ENCODE results near the gene NACA2.
"Not testable (repeated sequence)": the region's sequence is repeated elsewhere in the genome, so short reads cannot be mapped to it uniquely, and the experiment has no call there.

The NACA2 gene

DNA sequence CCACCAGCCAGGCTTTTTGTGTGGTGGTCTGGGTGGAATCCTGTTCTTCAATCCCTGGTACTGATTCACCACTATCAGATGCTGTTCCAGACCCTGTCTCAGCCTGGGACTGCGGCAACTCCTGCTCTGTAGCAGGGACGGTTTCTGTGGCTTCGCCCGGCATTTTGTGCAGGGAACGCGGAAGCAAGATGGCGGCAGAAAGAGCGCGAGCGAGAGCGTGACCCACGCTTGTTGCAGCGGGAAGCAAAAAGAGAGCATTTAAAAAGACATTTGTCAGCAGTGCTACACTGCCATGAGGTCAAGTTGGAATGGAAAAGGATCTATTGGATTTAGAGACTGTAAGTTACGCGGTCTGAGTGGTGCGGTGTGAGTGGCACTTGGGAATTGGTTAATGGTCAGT is at the start of gene NACA2:
Gene NACA2, minus strand, starts transcription at position 202 of the 400 bp plus-strand sequence. Its CDS starts 39 bp downstream, at position 163.
- no peak for DNase-seq

DNA sequence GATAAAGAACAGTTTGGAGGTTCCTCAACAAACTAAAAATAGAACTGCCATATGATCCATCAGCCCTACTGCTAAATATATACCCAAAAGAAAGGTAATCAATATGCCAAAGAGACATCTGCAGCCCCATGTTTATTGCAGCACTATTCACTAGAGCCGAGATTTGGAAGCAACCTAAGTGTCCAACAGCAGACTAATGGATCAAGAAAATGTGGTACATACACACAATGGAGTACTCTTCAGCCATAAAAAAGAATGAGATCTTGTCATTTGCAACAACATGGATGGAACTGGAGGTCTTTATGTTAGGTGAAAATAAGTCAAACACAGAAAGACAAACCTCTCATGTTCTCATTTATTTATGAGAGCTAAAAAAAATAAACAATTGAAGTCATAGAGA is 48.8 kb upstream of the NACA2 start:
- DNase-seq: no peak

DNA sequence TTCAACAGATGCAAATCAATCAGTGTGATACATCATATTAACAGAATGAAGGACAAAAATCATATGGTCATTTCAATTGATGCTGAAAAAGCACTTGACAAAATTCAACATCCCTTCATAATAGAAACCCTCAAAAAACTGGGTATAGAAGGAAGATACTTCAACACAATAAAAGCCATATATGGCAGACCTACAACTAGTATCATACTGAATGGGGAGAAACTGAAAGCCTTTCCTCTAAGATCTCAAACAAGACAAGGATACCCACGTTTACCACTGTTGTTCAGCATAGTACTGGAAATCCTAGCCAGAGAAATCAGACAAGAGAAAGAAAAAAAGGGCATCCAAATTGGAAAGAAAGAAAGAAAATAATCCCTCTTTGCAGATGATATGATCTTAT is 47.1 kb upstream of the NACA2 start:
- DNase-seq: no peak

DNA sequence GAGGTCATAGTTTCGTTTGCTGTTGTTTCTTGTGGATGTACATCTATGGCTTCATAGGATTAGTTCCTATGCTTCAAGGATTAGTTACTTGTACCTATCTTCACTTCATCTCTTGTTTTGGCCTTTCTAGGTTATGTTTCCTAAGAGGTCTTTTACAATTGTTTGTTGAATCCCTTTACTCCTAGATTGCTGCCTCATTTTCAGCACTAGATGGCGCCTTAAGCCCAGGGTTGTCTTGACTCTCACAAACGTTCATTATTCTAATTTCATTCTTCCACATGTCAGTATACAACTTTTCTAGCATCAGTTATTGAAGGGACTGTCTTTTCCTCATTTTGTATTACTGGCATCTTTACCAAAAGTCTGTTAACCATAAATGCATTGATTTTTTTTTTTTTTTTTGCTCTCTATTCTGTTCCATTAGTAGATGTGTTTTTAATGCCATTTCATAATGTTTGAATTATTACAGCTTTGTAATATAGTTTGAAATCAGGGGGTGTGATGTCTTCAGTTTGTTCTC is 45.0 kb upstream of the NACA2 start:
- peak; percentile 70 for DNase-seq

DNA sequence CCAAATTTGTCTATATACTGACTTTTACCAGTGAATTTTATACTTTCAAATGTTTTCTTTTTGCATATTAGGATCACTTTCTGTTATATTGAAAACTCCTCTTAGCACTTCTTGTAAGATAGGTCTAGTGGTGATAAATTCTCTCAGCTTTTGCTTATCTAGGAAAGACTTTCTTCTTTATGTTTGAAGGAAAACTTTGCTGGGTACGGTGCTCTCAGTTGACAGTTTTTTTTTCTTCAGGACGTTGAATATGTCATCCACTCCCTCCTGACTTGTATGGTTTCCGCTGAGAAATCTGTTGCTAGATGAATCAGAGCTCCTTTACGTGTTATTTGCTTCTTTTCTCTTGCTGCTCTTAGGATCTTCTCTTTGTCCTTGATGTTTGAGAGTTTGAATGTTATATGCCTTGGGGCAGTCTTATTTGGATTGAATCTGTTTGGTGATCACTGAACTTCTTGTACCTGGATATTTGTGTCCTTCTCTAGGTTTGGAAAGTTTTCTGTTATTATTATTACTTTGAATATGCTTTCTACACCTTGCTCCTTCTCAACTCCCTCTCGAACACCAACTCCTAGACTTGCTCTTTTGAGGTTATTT is 44.0 kb upstream of the NACA2 start:
- no peak for DNase-seq

DNA sequence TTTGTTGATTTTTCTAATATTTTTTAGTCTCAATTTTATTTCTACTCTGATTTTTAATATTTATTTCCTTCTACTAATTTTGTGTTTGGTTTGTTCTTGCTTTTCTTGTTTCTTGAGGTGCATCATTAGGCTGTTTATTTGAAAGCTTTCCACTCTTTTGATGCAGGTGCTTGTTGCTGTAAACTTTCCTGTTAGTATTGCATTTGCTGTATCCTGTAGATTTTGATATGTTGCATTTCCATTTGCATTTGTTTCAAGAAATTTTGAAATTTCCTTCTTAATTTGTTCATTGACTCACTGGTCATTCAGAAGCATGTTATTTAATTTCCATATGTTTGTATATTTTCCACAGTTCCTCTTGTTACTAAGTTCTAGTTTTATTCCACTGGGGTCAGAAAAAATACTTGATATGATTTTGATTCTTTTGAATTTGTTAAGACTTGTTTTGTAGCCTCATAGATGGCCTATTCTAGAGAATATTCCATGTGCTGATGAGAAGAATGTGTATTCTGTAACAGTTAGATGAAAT is 43.1 kb upstream of the NACA2 start:
- DNase-seq: no peak

DNA sequence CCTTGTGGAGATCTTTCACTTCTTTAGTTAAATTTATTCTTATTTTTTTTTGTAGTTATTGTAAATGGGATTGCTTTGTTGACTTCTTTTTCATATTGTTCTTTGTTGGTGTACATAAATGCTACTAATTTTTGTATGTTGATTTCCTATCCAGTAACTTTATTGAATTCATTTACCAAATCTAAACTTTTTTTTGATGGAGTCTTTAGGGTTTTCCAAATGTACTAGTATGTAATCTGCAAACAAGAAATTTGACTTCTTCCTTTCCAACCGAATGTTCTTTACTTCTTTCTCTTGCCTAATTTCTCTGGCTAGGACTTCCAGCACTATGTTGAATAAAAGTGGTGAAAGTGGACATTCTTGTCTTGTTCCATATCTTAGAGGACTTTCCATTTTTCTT is 41.8 kb upstream of the NACA2 start:
- DNase-seq: no peak

DNA sequence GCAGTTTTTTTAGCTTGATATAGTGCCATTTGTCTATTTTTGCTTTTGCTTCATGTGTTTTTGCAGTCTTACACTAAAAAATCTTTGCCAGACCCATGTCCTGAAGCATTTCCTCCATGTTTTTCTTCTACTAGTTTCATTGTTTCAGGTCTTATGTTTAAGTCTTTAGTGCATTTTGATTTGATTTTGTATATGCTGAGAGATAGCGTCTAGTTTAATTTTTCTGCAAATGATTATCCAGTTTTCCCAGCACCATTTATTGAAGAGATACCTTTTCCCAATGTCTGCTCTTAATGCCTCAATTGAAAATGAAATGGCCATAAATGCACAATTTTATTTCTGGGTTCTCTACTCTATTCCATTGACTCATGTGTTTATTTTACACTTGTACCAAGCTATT is 40.8 kb upstream of the NACA2 start:
- DNase-seq: no peak

DNA sequence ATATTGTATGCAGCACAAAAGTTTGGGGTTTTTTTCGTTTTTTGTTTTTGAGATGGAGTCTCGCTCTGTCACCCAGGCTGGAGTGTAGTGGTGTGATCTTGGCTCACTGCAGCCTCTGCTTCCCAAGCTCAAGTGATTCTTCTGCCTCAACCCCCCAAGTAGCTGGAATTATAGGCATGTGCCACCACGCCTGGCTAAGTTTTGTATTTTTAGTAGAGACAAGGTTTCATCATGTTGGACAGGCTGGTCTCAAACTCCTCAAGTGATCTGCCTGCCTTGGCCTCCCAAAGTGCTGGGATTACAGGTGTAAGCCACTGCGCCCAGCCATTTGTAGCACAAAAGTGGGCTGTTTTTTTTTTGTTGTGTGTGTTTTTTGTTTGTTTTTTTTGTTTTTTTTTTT is 37.1 kb upstream of the NACA2 start:
- not testable (repeated sequence) for DNase-seq

DNA sequence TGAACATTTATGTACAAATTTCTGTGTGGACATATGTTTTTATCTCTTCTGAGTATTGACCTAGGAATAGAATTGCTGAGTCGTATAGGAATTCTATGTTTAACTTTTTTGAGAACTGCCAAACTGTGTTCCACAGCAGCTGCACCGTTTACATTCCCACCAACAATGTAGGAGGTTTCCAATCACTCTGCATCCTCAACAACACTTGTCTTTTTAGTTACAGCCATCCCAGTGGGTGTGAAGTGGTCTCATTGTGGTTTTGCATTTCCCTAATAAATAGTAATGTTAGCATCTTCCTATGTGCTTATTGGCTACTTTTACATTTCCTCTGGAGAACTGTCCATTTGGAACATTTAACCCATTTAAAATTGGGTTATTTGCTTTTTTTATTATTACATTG is 36.6 kb upstream of the NACA2 start:
- DNase-seq: no peak

DNA sequence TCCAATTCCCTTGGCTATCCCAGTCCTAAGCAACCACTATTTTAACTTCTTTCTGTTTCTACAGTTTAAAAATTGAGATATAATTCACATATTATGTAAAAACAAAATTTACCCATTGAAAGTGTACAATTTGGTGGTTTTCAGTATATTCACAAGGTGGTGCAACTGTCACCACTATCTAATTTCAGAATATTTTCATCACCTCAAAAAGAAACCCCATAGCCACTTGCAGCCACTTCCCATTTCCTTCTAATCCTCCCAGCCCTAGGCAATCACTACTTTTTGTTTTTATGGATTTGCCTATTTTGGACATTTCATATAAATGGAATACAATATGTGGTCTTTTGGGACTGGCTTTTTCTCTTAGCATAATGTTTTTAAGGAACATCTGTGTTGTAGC is 36.1 kb upstream of the NACA2 start:
- DNase-seq: no peak

DNA sequence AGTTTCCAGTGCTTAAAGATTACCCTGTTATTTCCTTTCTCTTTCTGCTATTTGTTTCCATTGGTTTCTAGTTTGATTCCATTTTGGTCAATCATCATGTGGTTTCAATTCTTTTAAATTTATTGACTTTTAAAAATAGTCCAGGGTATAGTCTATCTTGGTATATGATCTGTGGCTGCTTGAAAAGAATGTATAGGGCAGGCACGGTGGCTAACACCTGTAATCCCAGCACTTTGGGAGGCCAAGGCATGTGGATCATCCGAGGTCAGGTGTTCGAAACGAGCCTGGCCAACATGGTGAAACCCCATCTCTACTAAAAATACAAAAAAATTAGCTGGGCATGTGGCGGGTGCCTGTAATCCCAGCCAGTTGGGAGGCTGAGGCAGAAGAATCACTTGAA is 34.5 kb upstream of the NACA2 start:
- no peak for DNase-seq

DNA sequence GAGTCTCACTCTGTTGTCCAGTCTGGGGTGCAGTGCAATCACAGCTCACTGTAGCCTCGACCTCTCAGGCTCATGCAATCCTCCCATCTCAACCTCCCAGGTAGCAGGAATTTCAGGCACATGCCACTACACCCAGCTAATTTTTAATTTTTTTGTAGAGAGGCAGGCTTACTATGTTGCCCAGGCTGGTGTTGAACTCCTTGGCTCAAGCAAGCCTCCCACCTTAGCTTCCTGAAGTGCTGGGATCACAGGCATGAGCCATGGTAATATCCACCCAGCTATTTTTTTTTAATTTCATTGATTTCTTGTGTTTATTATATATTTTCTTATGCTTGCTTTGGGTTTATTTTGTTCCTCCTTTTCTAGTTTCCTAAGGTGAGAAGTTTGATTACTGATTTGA is 33.9 kb upstream of the NACA2 start:
- no peak for DNase-seq

DNA sequence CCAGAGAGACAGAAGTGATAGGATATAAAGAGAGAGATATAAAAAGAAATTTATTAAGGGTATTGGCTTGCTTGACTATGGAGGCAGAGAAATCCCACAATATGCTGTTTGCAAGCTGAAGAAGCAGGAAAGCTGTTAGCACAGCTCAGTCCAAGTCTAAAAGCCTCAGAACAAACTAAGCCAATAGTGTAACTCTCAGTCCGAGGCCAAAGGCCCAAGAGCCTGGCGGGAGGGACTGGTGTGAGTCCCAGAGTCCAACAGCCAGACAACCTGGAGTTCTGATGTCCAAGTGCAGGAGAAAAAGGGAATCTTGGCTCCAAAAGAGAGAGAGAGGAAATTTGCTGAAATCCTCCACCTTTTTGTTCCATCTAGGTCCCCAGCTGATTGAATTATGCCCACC is 30.3 kb upstream of the NACA2 start:
- no peak for DNase-seq

DNA sequence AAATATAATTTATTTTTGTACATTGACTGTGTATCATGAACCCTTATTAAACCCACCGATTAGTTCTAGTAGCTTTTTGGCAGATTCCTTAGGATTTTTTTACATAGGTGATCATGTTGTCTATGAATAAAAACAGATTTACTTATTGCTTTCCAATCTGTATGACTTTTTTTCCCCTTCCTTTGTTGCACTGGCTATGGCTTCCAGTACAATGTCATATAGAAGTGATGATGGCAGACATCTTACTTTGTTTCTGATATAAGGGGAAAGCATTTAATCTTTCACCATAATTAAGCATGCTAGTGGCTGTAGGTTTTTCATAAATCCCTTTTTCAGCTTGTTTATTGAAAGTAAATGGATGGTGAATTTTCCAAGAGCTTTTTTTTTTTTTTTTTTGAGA is 28.9 kb upstream of the NACA2 start:
- no peak for DNase-seq

DNA sequence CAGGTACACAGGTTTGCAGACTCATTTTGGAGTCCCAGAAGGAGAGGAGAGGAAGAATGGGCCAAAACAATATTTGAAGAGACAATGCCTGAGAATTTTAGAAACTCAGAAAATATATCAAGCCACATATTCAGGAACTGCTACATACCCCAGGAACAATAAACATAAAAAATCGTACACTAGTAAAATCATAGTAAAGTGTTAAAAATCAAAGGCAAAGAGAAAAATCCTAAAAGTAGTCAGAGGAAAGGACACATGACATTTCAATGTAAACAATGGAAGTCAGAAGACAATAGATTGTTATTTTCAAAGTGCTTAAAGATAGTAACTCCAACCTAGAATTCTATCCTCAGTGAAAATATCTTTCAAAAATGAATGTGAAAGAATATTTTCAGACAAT is 28.5 kb upstream of the NACA2 start:
- peak; percentile 12 for DNase-seq

DNA sequence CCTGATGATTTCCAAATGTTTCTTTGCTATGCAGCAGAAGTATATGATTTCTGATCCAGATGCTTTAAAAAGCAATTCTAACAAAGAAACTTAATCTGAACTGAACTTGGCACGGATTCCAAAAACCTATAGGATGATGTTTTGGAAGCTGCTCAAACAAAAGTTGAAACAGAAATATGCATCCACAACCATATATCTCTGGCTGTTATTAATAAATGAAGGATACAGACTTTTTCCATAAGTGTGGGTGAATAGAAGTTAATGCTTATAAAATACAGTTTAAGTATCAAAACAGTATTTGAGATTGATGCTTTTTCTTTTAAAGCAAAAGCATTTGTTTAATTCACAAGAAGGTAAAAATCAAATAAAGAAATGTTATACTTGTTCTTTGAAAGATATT is 27.9 kb upstream of the NACA2 start:
- no peak for DNase-seq

DNA sequence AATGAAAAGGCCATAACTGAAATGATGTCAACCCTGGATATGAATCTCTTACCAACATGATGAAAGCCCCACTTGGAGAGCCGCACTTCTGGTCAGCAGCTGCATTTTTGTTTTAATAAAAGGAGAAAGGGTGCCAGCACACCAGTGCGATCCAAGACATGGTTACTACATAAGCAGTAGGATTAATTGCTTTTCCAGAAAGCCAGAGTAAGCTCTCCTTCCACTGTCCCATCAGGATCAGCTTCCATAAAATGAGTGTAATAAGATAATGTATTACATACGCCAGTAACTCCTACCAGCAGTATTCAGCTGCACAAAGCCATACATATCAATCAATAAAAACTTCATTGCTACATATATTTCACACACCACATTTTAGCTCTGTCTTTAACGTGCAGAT is 26.3 kb upstream of the NACA2 start:
- DNase-seq: no peak

DNA sequence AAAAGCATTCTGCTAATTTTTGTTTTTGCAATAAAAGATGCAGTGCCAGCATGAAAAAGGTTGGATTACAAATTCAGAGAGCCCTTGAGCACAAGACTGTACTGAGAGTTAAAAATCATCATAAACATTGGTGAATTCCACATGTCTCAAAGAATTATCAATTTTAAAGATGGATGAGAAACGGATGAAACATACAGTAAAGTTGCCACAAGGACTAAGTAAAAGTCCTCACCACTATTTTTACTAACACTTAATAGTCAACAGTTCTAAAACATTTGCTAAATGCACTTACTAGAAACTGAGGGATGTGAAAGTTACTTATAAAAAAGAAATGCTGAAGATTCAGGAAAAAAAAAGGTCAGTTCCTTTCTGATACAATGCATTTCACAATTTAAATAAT is 25.8 kb upstream of the NACA2 start:
- DNase-seq: no peak

DNA sequence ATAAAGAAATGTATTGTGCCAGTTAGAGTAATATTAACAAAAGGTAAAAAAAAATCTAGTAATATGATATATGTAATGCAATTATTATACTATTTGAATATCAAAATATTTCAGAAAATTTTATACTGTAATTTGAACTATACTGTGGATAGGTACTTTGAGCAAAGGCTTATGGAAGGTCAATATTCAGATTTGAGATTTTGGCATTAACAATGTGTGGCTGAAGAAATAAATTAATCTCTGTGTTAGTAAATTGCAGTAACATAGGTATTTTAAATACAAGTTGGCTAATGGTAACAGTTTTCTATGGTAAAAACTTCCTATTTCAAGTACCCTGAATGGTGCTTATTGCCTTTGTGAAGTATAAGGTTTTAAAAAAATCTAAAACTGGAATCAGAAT is 23.2 kb upstream of the NACA2 start:
- no peak for DNase-seq

DNA sequence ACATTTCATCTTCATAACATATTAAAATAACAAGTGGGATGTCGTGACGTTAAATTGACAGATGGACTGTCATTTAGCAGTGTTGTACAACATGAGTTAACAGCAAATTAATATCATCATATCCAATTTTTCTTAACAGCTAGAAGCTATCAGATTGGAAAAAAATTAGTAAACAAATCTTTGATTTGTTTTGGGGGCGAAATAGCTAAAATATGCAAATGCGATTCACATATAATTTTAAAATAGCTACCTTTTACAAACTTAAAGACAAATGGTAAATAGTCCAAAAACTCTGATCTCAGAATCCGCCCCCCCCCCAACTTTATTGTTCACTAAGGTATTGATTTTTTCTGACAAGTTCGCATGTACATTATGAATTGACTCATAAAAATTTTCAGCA is 20.3 kb upstream of the NACA2 start:
- no peak for DNase-seq

DNA sequence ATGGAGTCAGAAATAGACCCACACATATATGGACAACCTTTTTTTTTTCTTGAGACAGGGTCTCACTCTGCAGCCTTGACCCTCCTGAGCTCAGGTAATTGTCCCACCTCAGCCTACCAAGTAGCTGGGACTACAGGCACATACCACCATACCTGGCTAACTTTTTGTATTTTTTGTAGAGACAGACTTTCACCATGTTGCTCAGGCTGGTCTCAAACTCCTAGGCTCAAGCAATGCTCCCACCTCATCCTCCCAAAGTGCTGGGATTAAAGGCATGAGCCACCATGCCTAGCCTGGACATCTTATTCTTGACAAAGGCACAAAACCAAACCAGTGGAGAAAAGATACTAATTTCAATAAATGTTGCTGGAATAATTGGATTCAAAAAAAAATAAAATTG is 14.7 kb upstream of the NACA2 start:
- no peak for DNase-seq

DNA sequence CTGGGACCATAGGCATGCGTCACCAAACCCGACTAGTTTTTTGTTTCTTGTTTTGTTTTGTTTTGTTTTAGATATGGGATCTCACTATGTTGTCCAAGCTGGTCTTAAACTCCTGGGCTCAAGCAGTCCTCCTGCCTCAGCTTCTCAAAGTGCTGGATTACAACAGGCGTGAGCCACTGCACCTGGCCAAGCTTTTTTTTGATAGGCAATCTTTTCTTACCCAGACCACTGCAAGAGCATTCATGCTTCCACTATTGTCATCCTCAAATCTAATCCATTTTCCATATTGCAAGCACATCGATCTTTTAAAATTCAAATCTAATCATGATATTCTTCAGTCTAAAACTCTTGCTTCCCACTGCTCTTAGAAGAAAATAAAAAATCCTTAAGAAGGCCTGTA is 10.3 kb upstream of the NACA2 start:
- DNase-seq: no peak

DNA sequence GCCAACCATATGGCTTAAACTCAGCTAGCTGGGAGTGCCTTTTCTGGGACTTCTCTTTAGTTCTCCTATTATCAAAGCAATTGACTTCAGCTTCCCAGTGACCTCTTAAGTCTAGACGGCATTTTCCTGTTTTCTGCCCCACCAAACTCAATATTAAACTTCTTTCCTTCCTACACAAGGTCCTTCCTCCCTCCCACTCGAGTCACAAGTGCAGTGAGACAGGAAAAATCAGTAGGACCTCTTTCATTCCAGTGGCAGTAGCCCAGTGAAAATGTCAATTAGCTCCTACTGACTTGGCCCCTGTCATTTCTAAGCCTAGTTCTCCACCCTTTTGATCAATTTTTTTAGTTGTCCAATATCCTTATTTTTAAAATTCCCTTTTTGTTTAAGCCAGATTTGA is 9.6 kb upstream of the NACA2 start:
- DNase-seq: no peak

DNA sequence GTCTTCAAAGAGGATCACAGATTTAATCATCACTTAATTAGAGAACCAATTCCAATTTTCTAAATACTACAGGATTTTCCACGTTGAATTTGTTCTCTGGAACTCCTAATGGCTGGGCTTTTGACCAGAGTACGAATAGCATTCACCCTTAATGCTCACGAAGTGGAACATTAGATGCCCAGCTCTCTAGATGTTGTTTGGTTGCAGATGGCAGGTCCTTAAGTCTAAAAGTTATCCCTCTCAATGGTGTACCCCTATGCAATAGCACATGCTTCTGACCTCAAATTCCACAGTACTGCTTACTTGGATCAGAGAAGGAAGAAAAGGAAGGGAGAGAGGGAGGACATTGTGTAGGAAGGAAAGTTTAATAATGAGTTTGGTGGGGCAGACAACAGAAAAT is 8.6 kb upstream of the NACA2 start:
- no peak for DNase-seq

Measured in NCI-H69 (cell line).